Esophagus (tissue), 2 donors: ENCODE results near the gene CCDC32. TPM values are rescaled to one million over a fixed set of nuclear protein-coding genes. Genes with fewer than 3 reads are reported as not detected.

Experiments
- H3K27ac ChIP-seq, 2 donors: one replicate each; pipeline ENCODE4 v1.5.1; 2013; ENCODE audit warnings: low read depth in 2 of 2, mild to moderate bottlenecking in 2 of 2, inconsistent platforms in 1 of 2, low read length in 1 of 2, moderate library complexity in 1 of 2
- H3K27me3 ChIP-seq, 2 donors: one replicate each; pipeline ENCODE4 v1.6.1; 2013; ENCODE audit warnings: low read length in 2 of 2, control low read depth in 1 of 2, mild to moderate bottlenecking in 1 of 2; ENCODE audit not compliant: insufficient read depth in 2 of 2, control insufficient read depth in 1 of 2
- H3K36me3 ChIP-seq, 2 donors: one replicate each; pipeline ENCODE4 v1.6.1; 2013; ENCODE audit warnings: low read length in 1 of 2; ENCODE audit not compliant: control insufficient read depth in 2 of 2, insufficient read depth in 2 of 2
- H3K4me1 ChIP-seq, 2 donors: one replicate each; pipeline ENCODE4 v1.6.1; 2013; ENCODE audit warnings: low read length in 1 of 2; ENCODE audit not compliant: control insufficient read depth in 2 of 2, insufficient read depth in 2 of 2
- H3K4me3 ChIP-seq, 2 donors: one replicate each; pipeline ENCODE4 v1.5.1; 2013; ENCODE audit warnings: low read length in 2 of 2, mild to moderate bottlenecking in 2 of 2, low read depth in 1 of 2, moderate library complexity in 1 of 2
- H3K9me3 ChIP-seq, 2 donors: one replicate each; pipeline ENCODE4 v1.6.1; 2013; ENCODE audit warnings: mild to moderate bottlenecking in 2 of 2, low read depth in 1 of 2, low read length in 1 of 2, moderate library complexity in 1 of 2; ENCODE audit not compliant: control insufficient read depth in 2 of 2, insufficient read depth in 1 of 2
- WGBS, 2 donors: extraction: QIAGEN DNeasy Blood & Tissue Kit; methylation state at CpG; one replicate each; pipeline ENCODE4 v1.1.7; 2013; 5-methylcytosine and 5-hydroxymethylcytosine counted together
- polyA plus RNA-seq, 2 donors: library from polyadenylated mRNA; stranded (reverse); fragments of 200-250 nt; gene quantifications; one replicate each; pipeline ENCODE4 v1.2.3, GENCODE V29; 2013
- donor health status: healthy with polysubstance abuse.
- donor health status: Bipolar disorder and iron deficiency.

Gene CCDC32
- polyA plus RNA-seq, 2 donors, result 7.9 to 11.1 TPM

DNA sequence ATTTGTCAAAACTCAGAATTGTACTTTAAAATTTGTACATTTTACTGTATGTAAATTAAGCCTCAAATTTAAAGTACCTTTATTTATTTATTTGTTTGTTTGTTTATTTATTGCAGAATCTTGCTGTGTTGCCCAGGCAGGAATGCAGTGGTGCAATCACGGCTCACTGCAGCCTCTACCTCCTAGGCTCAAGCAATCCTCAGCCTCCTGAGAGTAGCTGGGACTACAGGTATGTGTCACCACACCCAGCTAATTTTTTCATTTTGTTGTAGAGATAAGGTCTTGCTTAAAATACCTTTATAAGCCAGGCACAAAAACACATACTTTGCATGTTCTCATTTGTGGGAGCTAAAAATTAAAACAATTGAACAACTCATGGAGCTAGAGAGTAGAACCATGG, 56.6 kb downstream of the CCDC32 start:
- no peaks in the 10 kb centered on the region for H3K9me3 ChIP-seq
- H3K27me3 ChIP-seq, result no peaks in the 10 kb centered on the region
- H3K36me3 ChIP-seq, result no peaks in the 10 kb centered on the region
- H3K27ac ChIP-seq, result no peak overlapping the region
- 88 to 89% methylated on average over 1 of the region's 1 CpG for WGBS, 2 donors
- no peak overlapping the region for H3K4me3 ChIP-seq
- peaks cover 9% of the 10 kb centered on the region in 2 donors for H3K4me1 ChIP-seq

DNA sequence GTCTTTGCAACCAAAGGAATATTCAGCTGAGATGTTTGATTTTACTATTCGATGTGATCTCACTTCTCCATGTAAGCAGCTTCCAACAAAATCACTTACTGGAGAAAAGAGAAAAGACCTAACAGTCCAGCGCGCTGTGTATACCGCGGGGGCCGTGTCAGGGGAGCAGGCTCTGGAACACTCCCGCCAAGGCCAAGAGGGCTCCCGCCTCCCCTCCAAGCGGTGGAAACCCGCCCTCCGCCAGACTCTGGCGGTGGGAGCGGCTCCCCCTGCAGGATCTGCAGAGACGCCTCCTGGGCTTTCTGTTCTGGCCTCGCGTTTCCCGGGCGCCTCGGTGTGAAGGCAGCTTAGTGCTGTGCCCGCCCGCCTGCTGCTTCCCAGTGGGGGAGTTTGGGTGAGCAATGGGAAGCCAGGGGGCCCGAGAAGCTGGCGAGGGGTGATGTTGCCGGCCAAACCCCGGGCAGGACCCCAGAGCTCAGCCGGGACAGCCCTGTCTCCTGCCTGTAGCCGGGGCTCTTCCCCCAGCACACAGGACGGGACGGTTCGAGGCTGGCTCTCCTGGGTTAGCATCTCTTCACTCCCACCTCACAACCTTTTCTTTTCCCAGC, 57.8 kb downstream of the CCDC32 start:
- Histone ChIP-seq H3K9me3 (no peaks in the 10 kb centered on the region), H3K27ac (no peak overlapping the region), H3K4me1 (peaks cover 8% of the 10 kb centered on the region in 2 donors), H3K4me3 (peak overlapping the region in 1 of 2 donors; percentile 23), H3K27me3 (no peaks in the 10 kb centered on the region), H3K36me3 (no peaks in the 10 kb centered on the region)
- WGBS, 2 donors, result 4 to 7% methylated on average over 29 to 30 of the region's 30 CpGs

Other genes starting within 250 kb of the CCDC32 start
- gene INAFM2, start 241.3 kb downstream of the CCDC32 start, polyA plus RNA-seq, result 1 to 10 TPM; 6.4 to 7.0 TPM
- gene CCDC9B, start 224.1 kb downstream of the CCDC32 start, polyA plus RNA-seq, result 10 to 100 TPM; 21.1 to 58.1 TPM
- gene PHGR1, start 214.0 kb downstream of the CCDC32 start, polyA plus RNA-seq, result 1 to 10 TPM in 1 of 2 donors, under 1 TPM in 1; 0.25 to 2.8 TPM
- 1 to 10 TPM in 1 of 2 donors, under 1 TPM in 1; 0.33 to 1.3 TPM for gene DISP2, start 206.8 kb downstream of the CCDC32 start, polyA plus RNA-seq
- gene KNSTRN, start 182.3 kb downstream of the CCDC32 start, polyA plus RNA-seq, result 10 to 100 TPM; 11.3 TPM
- gene IVD, start 159.2 kb downstream of the CCDC32 start, polyA plus RNA-seq, result 10 to 100 TPM; 13.4 to 14.9 TPM
- gene BAHD1, start 124.1 kb downstream of the CCDC32 start, polyA plus RNA-seq, result 1 to 10 TPM; 6.7 to 8.1 TPM
- 1 to 10 TPM; 4.3 to 4.4 TPM for gene CHST14, start 94.1 kb downstream of the CCDC32 start, polyA plus RNA-seq
- gene RPUSD2, start 4.3 kb upstream of the CCDC32 start, polyA plus RNA-seq, result 1 to 10 TPM; 5.0 to 7.3 TPM
- gene KNL1, start 29.2 kb upstream of the CCDC32 start, polyA plus RNA-seq, result 1 to 10 TPM; 1.8 to 2.6 TPM
- gene RAD51, start 130.1 kb upstream of the CCDC32 start, polyA plus RNA-seq, result 1 to 10 TPM; 2.5 to 5.9 TPM
- gene RMDN3, start 190.2 kb upstream of the CCDC32 start, polyA plus RNA-seq, result 10 to 100 TPM; 18.0 to 21.6 TPM
- gene GCHFR, start 199.0 kb upstream of the CCDC32 start, polyA plus RNA-seq, result 10 to 100 TPM; 42.9 to 87.9 TPM
- 10 to 100 TPM; 21.3 to 71.9 TPM for gene C15orf62, start 204.9 kb upstream of the CCDC32 start, polyA plus RNA-seq
- gene ZFYVE19, start 242.0 kb upstream of the CCDC32 start, polyA plus RNA-seq, result 10 to 100 TPM; 22.5 to 45.5 TPM
- 10 to 100 TPM; 51.3 to 88.1 TPM for gene DNAJC17, start 242.4 kb upstream of the CCDC32 start, polyA plus RNA-seq